ENCODE data around the gene LRP2.
"Not testable (repeated sequence)": the region's sequence is repeated elsewhere in the genome, so short reads cannot be mapped to it uniquely, and the experiment has no call there.

The LRP2 gene

GRCh38 chr2:169339657-169340056, 22.7 kb downstream of the LRP2 start:
- no peak for DNase-seq (ENCODE audit: low read depth)
- H3K4me3 ChIP-seq (ENCODE audit: low read depth, low read length) = no peak overlapping the region
- TF ChIP-seq CTCF (IDR thresholded peaks at IDR 0.05; ENCODE audit: low read depth, low read length, missing control alignments) = no peak
- in situ Hi-C loops (cut with HindIII; ENCODE audit: low sequenced_read_pairs) = no loop called here

DNA sequence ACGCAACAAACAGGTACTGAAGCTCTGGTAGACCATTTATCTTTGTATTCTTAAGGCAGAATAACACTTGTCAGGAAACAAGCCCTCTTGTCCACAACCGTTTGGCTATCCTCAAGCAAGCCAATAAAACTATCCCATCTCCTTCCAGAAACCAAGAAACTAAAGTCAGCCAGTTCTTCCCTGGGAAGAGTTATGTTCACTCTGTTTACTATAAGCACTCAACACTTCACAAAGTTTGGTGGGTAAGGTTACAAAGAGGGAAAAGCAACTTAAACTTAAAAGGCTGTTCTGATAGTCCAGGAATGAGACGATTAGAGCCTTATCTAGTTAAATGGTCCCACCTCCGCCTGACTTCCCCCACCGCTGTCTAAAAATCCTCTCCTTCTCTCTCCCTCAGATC, 25.6 kb downstream of the LRP2 start:
- no peak for TF ChIP-seq CTCF (IDR thresholded peaks at IDR 0.05; ENCODE audit: low read depth, low read length, missing control alignments)
- DNase-seq (ENCODE audit: low read depth) = no peak
- H3K4me3 ChIP-seq (ENCODE audit: low read depth, low read length) = no peak overlapping the region
- in situ Hi-C loops (cut with HindIII; ENCODE audit: low sequenced_read_pairs) = no loop called here

- no peak for DNase-seq (ENCODE audit: low read depth)
- in situ Hi-C loops (cut with HindIII; ENCODE audit: low sequenced_read_pairs) = no loop called here
- no peak for TF ChIP-seq CTCF (IDR thresholded peaks at IDR 0.05; ENCODE audit: low read depth, low read length, missing control alignments)
- no peak overlapping the region for H3K4me3 ChIP-seq (ENCODE audit: low read depth, low read length)
Observed at GRCh38 chr2:169330555-169331198, 31.7 kb downstream of the LRP2 start.

DNA sequence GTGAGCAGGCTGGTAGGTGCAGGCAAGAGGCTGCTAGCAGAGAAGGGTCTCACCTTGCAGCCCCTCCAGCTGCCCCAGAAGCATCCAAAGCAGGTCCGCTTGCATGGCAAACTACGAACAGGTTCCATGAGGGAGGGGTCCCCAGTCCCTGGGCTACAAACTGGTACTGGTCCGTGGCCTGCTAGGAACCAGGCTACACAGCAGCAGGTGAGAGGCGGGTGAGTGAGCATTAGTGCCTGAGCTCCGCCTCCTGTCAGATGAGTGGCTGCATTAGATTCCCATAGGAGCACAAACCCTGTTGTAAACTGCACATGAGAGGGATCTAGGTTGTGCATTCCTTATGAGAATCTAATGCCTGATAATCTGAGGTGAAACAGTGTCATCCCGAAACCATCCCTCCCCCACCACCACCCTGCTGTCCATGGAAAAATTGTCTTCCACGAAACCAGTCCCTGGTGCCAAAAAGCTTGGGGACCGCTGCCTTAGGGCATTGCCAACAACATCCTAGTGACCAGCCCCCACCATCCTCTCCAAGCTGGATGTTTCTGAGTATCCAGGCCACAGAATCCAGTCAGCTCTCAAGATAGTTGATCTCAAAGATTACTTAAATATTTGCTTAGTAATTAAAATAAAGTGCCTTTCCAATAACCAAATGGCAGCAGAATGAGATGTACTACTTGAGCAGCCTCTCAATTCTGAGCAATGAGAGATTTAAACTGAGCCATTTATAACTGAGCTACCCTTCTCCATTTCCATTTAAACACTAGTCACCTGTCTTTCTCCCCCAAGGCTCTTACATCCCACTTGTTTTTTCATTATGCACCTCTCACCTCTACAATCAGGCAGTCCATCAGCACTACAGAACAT, 32.4 kb downstream of the LRP2 start:
- no peak overlapping the region for H3K4me3 ChIP-seq (ENCODE audit: low read depth, low read length)
- in situ Hi-C loops (cut with HindIII; ENCODE audit: low sequenced_read_pairs) = no loop called here
- no peak for DNase-seq (ENCODE audit: low read depth)
- TF ChIP-seq CTCF (IDR thresholded peaks at IDR 0.05; ENCODE audit: low read depth, low read length, missing control alignments) = no peak

GRCh38 chr2:169328785-169329184, 33.5 kb downstream of the LRP2 start:
- DNase-seq (ENCODE audit: low read depth) = no peak
- H3K4me3 ChIP-seq (ENCODE audit: low read depth, low read length) = no peak overlapping the region
- no peak for TF ChIP-seq CTCF (IDR thresholded peaks at IDR 0.05; ENCODE audit: low read depth, low read length, missing control alignments)
- in situ Hi-C loops (cut with HindIII; ENCODE audit: low sequenced_read_pairs) = no loop called here

- in situ Hi-C loops (cut with HindIII; ENCODE audit: low sequenced_read_pairs); DNase-seq (ENCODE audit: low read depth); H3K4me3 ChIP-seq (ENCODE audit: low read depth, low read length): not testable (repeated sequence)
Observed at GRCh38 chr2:169327837-169328236, 34.5 kb downstream of the LRP2 start.

DNA sequence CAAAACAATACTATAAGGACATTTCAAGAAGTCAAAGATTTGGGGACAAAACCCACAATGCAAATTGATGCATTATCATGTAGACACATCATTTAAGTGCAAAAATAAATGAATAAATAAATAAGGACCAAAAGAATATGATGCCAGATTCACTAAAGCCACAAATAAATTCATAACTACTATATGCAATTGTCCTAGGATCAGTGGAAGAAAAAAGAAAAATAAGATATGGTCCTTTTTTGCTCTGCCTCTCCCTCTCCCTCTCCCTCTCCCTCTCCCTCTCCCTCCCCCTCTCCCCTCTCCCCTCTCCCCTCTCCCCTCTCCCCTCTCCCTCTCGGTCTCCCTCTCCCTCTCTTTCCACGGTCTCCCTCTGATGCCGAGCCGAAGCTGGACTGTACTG, 36.4 kb downstream of the LRP2 start:
- DNase-seq (ENCODE audit: low read depth); H3K4me3 ChIP-seq (ENCODE audit: low read depth, low read length); in situ Hi-C loops (cut with HindIII; ENCODE audit: low sequenced_read_pairs): not testable (repeated sequence)

All from astrocyte of the cerebellum (primary cell).